Omental fat pad (tissue), 4 donors: ENCODE measurements around the gene LRRTM4. TPM values are rescaled to one million over a fixed set of nuclear protein-coding genes. Genes with fewer than 3 reads are reported as not detected.

Source experiments
- ATAC-seq: fragments of 150-250 bp; one replicate; pipeline ENCODE4 v1.9.1; 2016; ENCODE audit warnings: mild to moderate bottlenecking, moderate library complexity; ENCODE audit not compliant: low FRiP score
- DNase-seq: peaks from one replicate; pipeline ENCODE4 v3.0.0-alpha.2; 2019; ENCODE audit warnings: low spot score
- total RNA-seq, 4 donors: library from RNA; depleted of rRNA; stranded (reverse); fragments of >200 nt; gene quantifications; one replicate each; pipeline ENCODE4 v1.1.0, GENCODE V29; 2016
- TF ChIP-seq, protein P1 (sequence below), 3 donors: fragments of 450-650 bp; IDR thresholded peaks; one replicate each; pipeline ENCODE4 v1.5.1; 2016 to 2017; ENCODE audit warnings: antibody characterized with exemption in 3 of 3, mild to moderate bottlenecking in 3 of 3, moderate library complexity in 2 of 3

The LRRTM4 gene
- total RNA-seq, 4 donors from 2014 or later = 0.32 TPM; not detected in 3

DNA sequence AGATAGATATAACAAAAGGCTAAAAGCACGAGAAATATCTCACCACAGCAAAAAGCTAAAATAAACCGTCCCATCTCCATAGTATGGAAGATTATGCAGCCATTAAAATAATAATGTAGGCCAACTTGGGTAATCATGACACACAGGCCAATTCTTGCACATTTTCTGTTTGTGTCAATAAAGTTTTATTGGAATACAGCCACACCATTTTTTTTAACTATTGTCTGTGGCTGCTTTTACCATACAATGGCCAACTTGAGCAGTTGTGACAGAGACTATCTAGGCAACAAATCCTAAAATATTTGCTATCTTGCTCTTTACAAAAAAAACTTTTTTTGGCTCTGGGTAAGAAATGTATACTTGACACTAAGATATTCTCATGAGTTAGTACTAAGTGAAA lies 212.5 kb downstream of the LRRTM4 start:
- DNase-seq (no peak), ATAC-seq (no peak)
- TF ChIP-seq, protein P1, sequence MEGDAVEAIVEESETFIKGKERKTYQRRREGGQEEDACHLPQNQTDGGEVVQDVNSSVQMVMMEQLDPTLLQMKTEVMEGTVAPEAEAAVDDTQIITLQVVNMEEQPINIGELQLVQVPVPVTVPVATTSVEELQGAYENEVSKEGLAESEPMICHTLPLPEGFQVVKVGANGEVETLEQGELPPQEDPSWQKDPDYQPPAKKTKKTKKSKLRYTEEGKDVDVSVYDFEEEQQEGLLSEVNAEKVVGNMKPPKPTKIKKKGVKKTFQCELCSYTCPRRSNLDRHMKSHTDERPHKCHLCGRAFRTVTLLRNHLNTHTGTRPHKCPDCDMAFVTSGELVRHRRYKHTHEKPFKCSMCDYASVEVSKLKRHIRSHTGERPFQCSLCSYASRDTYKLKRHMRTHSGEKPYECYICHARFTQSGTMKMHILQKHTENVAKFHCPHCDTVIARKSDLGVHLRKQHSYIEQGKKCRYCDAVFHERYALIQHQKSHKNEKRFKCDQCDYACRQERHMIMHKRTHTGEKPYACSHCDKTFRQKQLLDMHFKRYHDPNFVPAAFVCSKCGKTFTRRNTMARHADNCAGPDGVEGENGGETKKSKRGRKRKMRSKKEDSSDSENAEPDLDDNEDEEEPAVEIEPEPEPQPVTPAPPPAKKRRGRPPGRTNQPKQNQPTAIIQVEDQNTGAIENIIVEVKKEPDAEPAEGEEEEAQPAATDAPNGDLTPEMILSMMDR (IDR thresholded peaks at IDR 0.05) = no peak

DNA sequence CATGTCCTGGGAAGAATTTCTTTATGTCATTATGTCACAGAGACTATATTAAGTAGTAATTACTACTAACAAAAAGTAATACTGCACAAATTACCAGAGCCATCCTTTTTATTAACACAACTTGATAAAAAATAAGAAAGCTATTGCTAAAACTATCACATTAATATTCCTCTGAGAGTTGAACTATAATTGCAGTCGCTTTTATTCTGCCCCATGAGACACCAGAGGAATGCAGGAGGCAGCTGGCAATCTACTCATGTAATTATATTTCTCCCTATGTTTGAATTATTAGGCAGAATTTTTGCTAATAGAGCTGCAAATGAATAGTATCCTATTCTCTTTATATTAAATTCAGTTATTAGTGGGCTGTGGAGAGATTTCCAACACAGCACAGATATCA lies 220.7 kb downstream of the LRRTM4 start:
- DNase-seq (no peak), ATAC-seq (no peak)
- TF ChIP-seq, protein P1 (IDR thresholded peaks at IDR 0.05) = no peak

DNA sequence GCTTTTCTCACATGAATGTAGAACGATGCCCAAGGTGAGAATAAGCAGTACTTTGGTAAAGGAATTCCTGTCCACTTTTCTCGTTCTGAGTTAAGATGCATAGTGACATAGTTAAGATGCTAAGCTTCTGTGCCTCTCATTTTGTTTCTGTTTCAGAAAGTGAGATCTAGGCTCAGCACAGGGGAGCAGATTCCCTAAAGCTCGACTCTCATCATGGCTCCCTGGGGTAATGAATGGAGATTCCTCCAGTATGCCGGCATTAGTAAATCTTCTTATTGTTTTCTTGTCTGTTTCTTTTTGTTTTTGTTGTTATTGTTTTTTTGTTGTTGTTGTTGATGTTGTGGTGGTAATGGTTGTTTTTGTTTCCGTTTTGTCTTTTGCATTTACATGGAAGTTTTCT lies 225.4 kb downstream of the LRRTM4 start:
- TF ChIP-seq, protein P1 (IDR thresholded peaks at IDR 0.05) = no peak
- ATAC-seq (no peak), DNase-seq (no peak)

DNA sequence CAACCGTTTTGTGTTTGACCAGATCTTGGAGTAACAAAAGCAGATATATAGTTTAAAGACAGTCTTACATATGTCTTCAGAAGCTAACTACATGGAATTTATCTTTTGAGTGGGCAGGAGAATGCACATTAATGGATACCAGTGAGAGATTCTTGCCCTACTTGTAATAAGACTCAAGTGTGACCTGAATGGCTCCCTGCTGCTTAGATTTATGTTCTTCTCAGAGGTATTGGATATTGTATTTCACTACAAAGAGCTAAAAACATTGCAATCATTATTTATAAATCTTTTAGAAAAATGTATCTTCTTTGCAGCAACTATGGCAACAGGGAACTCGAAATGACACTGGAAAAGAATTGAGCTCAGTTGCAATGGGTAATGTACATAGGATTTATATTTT lies 227.7 kb downstream of the LRRTM4 start:
- TF ChIP-seq, protein P1 (IDR thresholded peaks at IDR 0.05) = no peak
- DNase-seq = no peak
- no peak for ATAC-seq

DNA sequence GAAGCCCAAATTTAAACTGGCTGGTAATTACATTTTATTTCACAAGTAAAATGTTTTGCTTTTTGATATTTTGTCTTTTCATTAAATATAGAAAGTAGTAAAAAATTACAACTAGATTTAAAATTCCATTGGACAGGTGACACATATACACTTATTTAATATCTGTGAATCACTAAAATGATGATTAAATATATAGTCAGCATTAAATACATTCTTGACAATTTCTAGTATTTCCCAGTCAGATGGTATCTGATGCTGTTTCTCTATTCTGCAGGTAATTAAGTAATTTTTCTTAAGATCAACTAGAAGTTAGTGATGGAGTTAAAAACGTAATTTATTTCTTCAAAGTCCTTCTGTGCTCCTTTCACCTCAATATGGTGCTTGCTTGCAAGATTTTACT lies 237.8 kb downstream of the LRRTM4 start:
- ATAC-seq (no peak), DNase-seq (no peak)
- TF ChIP-seq, protein P1 (IDR thresholded peaks at IDR 0.05) = no peak

DNA sequence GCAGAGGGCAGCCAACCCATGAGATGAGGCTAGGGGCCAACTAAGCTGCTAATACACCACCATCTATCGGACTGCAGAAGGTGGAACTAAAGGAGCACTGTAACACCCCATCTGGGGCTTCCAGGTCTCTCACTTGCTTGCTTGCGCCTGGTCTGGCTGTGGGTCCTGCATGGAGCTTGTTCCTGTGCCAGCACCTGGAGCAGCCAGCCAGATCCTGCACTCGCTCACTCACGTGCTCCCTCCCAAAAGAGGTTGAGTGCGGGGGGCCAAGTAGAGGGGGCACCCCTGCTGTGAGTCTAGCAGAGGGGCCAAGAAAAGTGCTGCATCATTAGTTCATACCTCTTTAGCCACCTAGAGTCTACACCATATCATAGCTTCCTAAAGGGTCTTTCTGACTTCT lies 250.9 kb downstream of the LRRTM4 start:
- TF ChIP-seq, protein P1 (IDR thresholded peaks at IDR 0.05) = no peak
- DNase-seq (no peak), ATAC-seq (no peak)

DNA sequence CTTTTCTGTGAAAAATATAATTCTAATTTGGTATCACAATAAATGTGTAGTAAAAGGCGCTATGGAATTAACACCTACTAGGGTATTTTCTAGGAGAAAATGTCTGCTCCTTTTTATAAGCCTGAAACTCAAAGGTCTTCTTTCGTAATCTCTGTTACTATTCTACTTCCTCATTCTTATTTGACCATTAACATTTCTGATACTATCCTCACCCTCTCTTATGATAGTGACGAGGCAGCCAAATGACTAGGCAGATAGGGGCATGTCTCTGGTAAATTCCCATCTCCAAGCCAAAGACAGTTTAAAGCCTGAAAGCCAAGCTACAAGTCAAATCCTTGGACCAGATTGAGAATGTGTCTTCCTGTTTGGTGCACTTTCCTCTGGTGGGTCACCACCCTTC lies 251.7 kb downstream of the LRRTM4 start:
- TF ChIP-seq, protein P1 (IDR thresholded peaks at IDR 0.05) = no peak
- DNase-seq (no peak), ATAC-seq (no peak)
